COLO829 (cell line): ENCODE results near the gene PPP1R36.
"Not testable (repeated sequence)": the region's sequence is repeated elsewhere in the genome, so short reads cannot be mapped to it uniquely, and the experiment has no call there.

ENCODE experiments used
- DNase-seq: peaks from one replicate; pipeline ENCODE4 v3.0.0; 2012; ENCODE audit warnings: low spot score

The PPP1R36 gene

DNA sequence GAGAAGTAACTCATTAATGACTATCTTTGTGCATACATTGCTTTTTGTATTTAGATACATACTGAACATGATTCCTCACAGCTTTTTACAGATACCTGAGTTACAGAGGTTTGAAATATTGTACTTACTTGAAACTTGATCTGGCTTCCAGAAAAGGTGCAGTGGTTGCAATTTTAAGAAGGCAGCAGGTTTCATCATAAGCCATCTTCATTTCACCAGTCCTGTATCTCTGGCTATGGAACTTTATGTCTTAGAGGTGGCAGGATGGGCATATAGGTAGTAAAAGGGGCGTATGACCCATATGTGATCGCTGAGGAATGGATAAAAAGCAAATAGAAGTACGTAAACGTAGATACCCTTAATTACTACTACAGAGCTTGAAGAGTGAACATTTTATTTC lies 31.5 kb upstream of the PPP1R36 start:
- DNase-seq, result no peak

DNA sequence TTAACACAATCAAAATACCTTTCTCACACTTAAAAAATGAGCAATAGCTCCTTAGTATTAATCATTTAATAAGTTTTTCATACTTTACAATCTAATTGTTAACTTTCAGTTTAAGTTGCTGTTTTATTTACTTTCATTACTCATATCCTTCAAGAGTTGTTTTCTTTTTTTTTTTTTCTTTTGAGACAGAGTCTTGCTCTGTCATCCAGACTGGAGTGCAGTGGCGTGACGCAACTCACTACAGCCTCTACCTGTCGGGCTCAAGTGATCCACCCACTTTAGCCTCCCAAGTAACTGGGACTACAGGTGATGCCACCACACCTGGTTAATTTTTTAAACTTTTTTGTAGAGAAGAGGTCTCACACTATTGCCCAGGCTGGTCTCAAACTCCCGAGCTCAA lies 29.1 kb upstream of the PPP1R36 start:
- DNase-seq, result no peak

DNA sequence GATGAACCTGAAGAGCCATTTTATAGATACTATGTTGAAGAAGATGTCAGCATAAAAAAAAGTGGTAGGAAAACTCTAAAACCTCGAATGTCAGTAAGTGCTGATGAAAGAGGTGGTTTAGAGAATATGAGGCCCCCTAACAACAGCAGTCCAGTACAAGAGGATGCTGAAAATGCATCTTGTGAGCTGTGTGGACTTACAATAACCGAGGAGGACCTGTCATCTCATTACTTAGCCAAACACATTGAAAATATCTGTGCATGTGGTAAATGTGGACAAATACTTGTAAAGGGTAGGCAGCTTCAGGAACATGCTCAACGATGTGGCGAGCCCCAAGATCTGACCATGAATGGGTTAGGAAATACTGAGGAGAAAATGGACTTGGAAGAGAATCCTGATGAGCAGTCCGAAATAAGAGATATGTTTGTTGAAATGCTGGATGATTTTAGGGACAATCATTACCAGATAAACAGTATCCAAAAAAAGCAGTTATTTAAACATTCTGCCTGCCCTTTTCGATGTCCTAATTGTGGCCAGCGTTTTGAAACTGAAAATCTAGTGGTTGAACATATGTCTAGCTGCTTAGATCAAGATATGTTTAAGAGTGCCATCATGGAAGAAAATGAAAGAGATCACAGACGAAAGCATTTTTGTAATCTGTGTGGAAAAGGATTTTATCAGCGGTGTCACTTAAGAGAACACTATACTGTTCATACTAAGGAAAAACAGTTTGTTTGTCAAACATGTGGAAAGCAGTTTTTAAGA lies 27.0 kb upstream of the PPP1R36 start:
- DNase-seq, result no peak

DNA sequence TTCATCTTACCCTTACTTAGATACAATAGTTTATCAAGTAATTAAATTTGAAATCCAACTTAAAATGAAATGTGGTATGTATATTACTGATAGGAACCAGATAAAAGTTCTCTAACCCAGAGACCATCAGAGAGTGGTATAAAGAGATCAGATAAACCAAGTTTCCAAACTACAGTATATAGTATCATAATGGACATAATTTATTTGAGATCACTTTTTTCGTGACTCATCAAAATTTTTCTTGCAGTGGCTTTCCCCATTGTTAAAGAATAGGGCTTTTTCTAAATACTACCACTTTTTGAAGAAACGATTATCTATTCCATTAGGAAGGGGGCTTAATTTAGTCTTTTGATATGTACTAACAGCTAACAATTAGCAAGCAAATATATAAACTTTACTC lies 24.4 kb upstream of the PPP1R36 start:
- no peak for DNase-seq

DNA sequence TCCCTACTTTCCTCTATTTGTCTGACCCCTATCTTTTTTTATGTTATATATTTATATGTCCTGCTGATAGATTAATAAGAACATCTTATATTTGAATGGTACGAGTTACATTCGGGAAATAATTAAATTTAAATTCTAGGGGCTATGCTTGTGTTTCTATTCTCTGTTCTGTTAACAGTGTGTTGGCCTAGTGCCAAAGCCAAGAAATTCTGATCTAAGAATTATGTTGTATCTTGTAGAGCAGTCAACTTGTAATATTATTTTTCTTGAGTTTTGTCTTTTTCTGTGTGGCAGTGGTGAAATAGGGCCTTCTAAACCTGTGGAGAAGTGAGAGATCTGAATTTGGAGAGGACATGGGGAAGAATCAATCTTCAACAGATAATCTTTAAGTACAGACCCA lies 18.2 kb upstream of the PPP1R36 start:
- DNase-seq, result no peak

DNA sequence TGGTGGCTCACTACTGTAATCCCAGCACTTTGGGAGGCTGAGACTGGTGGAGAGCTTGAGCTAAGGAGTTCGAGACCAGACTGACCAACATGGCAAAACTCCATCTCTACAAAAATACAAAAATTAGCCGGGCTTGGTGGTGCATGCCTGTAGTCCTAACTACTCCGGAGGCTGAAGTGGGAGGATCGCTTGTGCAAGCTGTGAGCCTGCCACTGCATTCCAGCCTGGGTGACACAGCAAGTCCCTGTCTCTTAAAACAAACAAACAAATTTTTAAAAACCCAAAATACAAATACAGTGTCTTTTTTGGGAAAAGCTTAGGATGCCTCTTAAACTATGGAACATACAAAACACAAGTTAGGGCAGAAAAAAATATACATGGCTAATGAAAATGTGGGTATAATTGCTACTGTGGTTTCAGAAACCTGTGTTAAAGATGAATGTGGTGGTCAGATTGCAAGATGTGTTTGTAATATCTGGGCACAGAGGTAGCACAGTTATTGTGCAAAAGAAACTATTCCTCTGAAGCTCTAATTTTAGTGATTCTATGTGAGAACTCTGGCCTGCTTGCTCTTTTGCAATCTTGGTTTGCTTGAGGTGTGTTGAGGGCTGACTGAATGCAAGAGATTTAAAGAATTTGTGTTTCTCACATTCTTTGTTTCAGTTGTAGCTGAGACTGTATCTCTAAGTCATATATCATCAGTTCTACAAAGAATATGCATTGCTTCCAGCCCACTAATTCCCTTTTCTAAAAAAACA lies 13.1 kb upstream of the PPP1R36 start:
- no peak for DNase-seq

DNA sequence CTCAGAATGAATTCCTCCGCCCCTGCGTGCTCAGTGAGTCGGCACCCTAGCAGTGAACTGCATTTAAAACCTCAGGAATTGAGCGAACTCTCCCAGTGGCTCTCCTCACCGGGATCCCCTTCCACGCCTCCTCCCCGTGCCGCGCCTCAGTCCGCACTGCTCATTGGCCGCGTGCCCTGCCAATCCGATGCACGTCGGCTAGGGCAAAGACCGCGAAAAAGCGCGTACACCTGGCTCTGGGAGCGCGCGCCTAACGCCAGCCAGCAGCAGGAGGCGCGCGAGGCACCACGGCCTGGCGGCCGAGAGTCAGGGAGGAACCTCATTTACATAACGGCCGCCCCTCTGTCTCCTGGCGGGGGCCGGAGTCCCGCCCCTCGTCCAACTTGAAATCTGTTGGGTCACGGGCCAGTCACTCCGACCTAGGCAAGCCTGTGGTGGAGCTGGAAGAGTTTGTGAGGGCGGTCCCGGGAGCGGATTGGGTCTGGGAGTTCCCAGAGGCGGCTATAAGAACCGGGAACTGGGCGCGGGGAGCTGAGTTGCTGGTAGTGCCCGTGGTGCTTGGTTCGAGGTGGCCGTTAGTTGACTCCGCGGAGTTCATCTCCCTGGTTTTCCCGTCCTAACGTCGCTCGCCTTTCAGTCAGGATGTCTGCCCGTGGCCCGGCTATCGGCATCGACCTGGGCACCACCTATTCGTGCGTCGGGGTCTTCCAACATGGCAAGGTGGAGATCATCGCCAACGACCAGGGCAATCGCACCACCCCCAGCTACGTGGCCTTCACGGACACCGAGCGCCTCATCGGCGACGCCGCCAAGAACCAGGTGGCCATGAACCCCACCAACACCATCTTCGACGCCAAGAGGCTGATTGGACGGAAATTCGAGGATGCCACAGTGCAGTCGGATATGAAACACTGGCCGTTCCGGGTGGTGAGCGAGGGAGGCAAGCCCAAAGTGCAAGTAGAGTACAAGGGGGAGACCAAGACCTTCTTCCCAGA lies 9.3 kb upstream of the PPP1R36 start, which contains the start of gene HSPA2:
Gene HSPA2 (plus strand): TSS at position 534 of the 995 bp plus-strand sequence. CDS start 109 bp downstream, at position 643.
- no peak for DNase-seq

DNA sequence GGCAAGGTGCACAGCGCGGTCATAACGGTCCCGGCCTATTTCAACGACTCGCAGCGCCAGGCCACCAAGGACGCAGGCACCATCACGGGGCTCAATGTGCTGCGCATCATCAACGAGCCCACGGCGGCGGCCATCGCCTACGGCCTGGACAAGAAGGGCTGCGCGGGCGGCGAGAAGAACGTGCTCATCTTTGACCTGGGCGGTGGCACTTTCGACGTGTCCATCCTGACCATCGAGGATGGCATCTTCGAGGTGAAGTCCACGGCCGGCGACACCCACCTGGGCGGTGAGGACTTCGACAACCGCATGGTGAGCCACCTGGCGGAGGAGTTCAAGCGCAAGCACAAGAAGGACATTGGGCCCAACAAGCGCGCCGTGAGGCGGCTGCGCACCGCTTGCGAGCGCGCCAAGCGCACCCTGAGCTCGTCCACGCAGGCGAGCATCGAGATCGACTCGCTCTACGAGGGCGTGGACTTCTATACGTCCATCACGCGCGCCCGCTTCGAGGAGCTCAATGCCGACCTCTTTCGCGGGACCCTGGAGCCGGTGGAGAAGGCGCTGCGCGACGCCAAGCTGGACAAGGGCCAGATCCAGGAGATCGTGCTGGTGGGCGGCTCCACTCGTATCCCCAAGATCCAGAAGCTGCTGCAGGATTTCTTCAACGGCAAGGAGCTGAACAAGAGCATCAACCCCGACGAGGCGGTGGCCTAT lies 8.3 kb upstream of the PPP1R36 start:
- DNase-seq, result no peak

DNA sequence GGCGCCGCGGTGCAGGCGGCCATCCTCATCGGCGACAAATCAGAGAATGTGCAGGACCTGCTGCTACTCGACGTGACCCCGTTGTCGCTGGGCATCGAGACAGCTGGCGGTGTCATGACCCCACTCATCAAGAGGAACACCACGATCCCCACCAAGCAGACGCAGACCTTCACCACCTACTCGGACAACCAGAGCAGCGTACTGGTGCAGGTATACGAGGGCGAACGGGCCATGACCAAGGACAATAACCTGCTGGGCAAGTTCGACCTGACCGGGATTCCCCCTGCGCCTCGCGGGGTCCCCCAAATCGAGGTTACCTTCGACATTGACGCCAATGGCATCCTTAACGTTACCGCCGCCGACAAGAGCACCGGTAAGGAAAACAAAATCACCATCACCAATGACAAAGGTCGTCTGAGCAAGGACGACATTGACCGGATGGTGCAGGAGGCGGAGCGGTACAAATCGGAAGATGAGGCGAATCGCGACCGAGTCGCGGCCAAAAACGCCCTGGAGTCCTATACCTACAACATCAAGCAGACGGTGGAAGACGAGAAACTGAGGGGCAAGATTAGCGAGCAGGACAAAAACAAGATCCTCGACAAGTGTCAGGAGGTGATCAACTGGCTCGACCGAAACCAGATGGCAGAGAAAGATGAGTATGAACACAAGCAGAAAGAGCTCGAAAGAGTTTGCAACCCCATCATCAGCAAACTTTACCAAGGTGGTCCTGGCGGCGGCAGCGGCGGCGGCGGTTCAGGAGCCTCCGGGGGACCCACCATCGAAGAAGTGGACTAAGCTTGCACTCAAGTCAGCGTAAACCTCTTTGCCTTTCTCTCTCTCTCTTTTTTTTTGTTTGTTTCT lies 7.6 kb upstream of the PPP1R36 start:
- no peak for DNase-seq

DNA sequence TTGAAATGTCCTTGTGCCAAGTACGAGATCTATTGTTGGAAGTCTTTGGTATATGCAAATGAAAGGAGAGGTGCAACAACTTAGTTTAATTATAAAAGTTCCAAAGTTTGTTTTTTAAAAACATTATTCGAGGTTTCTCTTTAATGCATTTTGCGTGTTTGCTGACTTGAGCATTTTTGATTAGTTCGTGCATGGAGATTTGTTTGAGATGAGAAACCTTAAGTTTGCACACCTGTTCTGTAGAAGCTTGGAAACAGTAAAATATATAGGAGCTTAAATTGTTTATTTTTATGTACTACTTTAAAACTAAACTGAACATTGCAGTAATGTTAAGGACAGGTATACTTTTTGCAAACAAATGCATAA lies 6.9 kb upstream of the PPP1R36 start:
- DNase-seq, result no peak

DNA sequence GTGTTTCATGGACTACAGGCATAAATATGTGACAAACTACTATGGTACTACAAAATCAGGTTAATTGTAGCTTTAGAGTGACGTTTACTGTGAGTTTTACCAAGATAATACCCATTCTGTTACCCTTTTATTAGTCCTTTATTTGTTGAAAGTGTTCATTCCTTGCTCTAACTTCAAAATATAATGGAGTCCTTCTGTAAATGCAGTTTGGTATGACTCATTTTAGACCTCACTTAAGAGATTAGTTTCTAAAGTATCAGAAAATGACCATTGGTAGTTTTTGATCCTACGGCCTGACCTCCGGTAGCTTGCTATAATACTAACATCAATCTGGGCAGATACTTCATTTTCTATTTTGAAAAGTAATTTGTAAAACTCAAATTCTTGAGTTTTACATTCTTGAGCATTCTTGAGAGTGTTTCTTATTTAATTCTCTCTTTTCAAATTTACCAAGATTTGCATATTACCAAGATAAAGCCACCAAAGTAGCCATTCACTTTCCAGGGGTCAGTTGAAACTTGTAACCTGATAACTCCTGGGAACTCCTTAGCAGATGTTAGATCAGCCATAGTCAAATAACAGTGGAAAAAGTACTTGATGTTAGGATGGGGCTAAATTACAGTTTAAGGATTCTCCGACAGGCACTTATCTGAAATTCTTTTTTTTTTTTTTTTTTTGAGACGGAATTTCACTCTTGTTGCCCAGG lies 5.0 kb upstream of the PPP1R36 start:
- peak; percentile 63 for DNase-seq

DNA sequence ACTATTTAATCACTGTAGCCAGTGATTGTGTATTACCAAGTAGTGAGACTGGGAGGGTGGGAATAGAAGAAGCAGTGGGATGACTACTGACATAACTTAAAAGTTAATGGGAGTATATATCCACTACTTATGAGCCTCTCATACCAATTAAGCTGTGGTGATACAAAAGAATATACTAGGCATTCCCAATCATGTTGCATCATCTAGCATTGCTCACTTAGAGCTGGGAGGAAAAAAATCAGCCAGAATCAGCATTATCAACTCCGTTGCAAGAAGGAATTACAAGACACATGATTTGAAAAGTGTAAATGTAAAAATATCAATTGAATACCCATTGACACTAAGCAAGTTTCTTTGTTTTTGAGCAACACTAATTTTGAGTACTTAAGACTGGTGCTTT lies 745 bp upstream of the PPP1R36 start:
- DNase-seq, result no peak

DNA sequence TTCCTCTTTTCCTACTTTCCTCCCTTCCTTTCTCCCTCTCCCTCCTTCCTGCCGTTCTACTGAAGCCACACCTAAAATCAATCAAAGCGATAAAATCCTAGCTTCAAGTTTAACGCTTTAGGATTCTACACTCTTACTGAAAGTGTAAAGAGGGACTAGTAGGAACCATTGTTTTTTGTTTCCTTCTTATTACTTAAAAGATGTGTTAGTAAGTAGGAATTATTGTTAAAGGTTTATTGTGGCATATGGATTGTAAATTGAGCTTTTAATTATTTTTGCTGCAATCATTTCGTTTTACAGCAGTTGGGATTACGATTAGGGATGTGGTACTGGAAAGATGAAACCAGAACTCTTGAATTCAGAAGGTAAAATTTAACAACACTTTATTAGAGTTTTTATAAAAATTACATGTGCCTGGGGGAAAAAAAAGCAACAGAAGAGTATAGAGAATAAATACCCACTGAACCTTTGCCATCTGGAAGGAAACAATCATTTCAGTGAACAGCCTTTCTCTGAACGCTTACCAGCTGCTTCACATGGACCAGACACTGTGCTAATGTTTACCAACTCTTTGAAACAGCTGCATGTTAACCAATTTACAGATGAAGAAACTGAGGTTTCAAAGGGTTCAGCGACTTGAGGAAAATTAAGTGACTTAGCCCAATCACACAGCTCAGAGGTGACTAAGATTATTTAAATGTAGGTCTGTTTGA lies 1.0 kb downstream of the PPP1R36 start:
- no peak for DNase-seq

DNA sequence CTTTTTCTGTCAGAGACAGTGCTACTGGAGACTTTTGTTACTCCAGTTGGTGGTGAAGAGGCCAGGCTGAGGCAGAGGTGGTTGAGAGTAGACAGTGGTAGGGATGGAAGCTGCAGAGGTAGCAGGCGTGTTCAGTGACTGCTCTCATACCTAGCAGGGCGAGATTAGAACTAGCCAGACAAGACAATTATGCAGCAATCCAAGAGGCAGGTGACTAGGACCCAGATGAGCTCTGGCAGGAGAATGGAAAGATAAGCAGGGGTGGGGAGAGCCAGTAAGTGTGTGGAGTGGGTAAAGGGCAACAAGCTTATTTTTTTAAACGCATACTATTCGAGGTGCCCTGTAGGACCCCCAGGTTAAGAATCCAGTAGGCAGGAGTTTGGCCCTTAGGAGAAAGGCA lies 4.8 kb downstream of the PPP1R36 start:
- DNase-seq, result no peak

DNA sequence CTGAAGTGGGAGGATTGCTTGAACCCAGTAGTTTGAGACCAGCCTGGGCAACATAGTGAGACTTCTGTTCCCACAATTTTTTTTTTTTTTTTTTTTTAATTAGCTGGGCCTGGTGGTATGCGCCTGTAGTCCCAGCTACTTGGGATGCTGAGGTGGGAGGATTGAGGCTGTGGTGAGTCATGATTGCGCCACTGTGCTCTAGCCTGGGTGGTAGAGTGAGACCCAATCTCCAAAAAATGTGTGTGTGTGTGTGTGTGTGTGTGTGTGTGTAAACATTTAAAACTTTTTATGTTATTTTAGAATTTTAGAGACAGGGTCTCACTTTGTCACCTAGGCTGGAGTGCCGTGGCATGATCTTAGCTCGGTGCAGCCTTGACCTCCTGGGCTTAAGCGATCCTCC lies 6.8 kb downstream of the PPP1R36 start:
- no peak for DNase-seq

DNA sequence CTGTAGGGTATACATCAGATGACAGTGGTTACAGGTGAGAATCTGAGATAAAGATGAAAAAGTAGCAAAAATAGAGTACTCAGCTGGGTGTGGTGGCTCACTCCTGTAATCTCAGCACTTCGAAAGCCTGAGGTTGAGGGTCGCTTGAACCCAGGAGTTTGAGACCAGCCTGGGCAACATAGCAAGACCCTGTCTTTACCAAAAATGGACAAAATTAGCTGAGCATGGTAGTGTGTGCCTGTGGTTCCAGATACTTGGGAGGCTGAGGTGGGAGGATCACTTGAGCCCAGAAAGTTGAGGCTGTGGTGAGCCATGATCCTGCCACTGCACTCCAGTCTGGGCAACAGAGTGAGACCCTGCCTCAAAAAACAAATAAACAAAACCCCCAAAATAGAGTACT lies 8.5 kb downstream of the PPP1R36 start:
- DNase-seq, result not testable (repeated sequence)

DNA sequence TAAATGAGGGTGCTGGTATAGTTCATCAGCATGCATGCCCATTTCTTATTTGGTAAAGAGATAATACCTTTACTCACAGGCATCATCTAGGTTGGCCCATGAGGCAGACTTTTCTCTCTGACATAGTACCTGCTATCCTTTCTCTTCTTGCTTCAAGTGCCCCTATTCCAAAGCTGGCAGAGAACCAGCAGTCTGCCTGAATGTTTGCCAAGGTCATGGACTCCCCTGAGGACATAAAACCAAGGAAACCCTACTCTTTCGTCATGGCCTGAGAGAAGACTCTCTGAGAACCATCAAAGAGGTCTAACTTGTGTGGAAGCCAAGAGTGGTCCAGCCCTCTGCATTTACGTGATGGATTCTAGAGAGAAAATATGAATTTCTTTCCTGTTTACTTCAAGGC lies 11.9 kb downstream of the PPP1R36 start:
- DNase-seq, result no peak

DNA sequence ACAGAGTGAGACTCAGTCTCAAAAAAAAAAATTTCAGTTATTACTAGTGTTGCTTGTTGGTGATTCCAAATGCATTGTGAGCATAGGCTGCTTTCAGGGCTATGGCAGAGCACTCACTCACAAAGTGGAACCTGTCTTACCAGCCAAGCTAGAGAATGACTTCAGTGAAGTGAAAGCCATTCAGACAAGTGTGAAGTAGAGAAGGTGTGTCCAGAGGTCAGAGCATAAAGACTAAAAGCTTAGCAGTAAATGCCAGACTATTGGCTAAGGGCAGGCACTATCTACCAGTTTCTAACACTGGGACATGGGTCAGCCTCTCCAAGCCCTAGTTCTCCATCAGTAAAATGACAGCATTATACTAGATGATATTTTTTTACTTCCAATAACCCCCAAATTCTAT lies 12.7 kb downstream of the PPP1R36 start:
- DNase-seq, result no peak

DNA sequence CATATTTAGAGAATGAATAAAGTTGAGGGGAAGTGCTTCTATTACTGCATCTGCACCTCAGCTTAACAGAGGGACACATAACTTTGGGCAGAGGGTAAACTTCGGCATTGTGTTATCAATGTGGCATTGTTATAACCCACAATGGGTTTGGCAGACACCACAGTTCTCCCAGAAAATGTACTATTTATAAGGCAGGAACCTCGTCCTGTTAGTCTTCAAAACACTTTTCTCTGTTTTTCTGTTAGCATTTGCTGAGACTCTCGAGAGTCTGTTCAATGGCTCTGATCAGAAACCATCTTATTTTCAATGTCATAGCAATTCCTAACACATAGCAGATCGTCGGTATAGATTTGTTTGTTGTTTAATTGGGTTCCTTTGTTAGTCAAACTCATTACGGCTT lies 13.9 kb downstream of the PPP1R36 start:
- DNase-seq, result no peak
